SK-N-SH treated with all-trans-retinoic acid at 6 μM for 48 hours (cell line): ENCODE measurements around the gene MVB12B.

Source experiments
- ARNTL ChIP-seq: fragments of 450-650 bp; formaldehyde crosslinking; IDR thresholded peaks from 2 replicates; pipeline ENCODE4 v1.5.0; 2020; ENCODE audit warnings: low read depth, mild to moderate bottlenecking, moderate library complexity, borderline replicate concordance
- PATZ1 ChIP-seq: fragments of 250-450 bp; sonication (Bioruptor Pico); IDR thresholded peaks from 2 replicates; pipeline ENCODE4 v1.8.0; 2020; ENCODE audit warnings: mild to moderate bottlenecking, moderate library complexity, borderline replicate concordance
- PPARA ChIP-seq: fragments of 250-450 bp; sonication (Bioruptor Pico); IDR thresholded peaks from 2 replicates; pipeline ENCODE4 v1.5.0; 2020; ENCODE audit warnings: mild to moderate bottlenecking, borderline replicate concordance
- ZFP30 ChIP-seq: fragments of 450-650 bp; formaldehyde crosslinking; IDR thresholded peaks from 2 replicates; pipeline ENCODE4 v1.5.0; 2022; ENCODE audit warnings: mild to moderate bottlenecking, moderate library complexity
- TF ChIP-seq, protein P1 (sequence below): fragments of 250-450 bp; sonication (Bioruptor Pico); IDR thresholded peaks from 2 replicates; pipeline ENCODE4 v1.5.0; 2020; ENCODE audit warnings: mild to moderate bottlenecking, moderate library complexity
- TF ChIP-seq, protein P2 (sequence below): fragments of 250-450 bp; sonication (Bioruptor Pico); IDR thresholded peaks from 2 replicates; pipeline ENCODE4 v1.5.1; 2021; ENCODE audit warnings: mild to moderate bottlenecking, moderate library complexity

- TF ChIP-seq PATZ1 (CRISPR knock-in tag), result no peak
- no peak for TF ChIP-seq PPARA (CRISPR knock-in tag)
- TF ChIP-seq ARNTL, result no peak
- TF ChIP-seq, protein P1, sequence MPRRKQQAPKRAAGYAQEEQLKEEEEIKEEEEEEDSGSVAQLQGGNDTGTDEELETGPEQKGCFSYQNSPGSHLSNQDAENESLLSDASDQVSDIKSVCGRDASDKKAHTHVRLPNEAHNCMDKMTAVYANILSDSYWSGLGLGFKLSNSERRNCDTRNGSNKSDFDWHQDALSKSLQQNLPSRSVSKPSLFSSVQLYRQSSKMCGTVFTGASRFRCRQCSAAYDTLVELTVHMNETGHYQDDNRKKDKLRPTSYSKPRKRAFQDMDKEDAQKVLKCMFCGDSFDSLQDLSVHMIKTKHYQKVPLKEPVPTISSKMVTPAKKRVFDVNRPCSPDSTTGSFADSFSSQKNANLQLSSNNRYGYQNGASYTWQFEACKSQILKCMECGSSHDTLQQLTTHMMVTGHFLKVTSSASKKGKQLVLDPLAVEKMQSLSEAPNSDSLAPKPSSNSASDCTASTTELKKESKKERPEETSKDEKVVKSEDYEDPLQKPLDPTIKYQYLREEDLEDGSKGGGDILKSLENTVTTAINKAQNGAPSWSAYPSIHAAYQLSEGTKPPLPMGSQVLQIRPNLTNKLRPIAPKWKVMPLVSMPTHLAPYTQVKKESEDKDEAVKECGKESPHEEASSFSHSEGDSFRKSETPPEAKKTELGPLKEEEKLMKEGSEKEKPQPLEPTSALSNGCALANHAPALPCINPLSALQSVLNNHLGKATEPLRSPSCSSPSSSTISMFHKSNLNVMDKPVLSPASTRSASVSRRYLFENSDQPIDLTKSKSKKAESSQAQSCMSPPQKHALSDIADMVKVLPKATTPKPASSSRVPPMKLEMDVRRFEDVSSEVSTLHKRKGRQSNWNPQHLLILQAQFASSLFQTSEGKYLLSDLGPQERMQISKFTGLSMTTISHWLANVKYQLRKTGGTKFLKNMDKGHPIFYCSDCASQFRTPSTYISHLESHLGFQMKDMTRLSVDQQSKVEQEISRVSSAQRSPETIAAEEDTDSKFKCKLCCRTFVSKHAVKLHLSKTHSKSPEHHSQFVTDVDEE (CRISPR knock-in tag), result no peak
- no peak for TF ChIP-seq ZFP30 (CRISPR knock-in tag)
- TF ChIP-seq, protein P2, sequence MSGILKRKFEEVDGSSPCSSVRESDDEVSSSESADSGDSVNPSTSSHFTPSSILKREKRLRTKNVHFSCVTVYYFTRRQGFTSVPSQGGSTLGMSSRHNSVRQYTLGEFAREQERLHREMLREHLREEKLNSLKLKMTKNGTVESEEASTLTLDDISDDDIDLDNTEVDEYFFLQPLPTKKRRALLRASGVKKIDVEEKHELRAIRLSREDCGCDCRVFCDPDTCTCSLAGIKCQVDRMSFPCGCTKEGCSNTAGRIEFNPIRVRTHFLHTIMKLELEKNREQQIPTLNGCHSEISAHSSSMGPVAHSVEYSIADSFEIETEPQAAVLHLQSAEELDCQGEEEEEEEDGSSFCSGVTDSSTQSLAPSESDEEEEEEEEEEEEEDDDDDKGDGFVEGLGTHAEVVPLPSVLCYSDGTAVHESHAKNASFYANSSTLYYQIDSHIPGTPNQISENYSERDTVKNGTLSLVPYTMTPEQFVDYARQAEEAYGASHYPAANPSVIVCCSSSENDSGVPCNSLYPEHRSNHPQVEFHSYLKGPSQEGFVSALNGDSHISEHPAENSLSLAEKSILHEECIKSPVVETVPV (CRISPR knock-in tag), result no peak
Measured at GRCh38 chr9:126318858-126319257, 7.8 kb upstream of the MVB12B start.
